ENCODE results near the gene C1QB.
"Not testable (repeated sequence)": the region's sequence is repeated elsewhere in the genome, so short reads cannot be mapped to it uniquely, and the experiment has no call there.

Gene C1QB

DNA sequence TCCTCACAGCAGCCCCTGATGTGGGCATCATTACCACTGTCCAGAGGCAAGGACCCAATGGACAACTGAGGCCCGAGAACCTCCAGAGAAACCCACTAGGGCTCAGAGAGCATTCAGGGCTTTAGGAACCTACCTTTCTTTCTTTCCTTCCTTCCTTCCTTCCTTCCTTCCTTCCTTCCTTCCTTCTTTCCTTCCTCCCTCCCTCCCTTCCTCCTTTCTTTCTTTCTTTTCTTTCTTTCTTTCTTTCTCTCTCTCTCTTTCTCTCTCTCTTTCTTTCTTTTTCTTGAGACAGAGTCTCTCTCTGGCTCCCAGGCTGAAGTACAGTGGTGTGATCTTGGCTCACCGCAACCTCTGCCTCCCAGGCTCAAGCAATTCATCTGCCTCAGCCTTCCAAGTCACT is 15.8 kb downstream of the C1QB start:
- not testable (repeated sequence) for DNase-seq

GRCh38 chr1:22670352-22670975 is 17.4 kb downstream of the C1QB start:
- DNase-seq: no peak

- DNase-seq: no peak
These were observed 19.0 kb downstream of the C1QB start for GRCh38 chr1:22671999-22672398.

- DNase-seq: no peak
These were observed 20.7 kb downstream of the C1QB start for GRCh38 chr1:22673486-22674409.

DNA sequence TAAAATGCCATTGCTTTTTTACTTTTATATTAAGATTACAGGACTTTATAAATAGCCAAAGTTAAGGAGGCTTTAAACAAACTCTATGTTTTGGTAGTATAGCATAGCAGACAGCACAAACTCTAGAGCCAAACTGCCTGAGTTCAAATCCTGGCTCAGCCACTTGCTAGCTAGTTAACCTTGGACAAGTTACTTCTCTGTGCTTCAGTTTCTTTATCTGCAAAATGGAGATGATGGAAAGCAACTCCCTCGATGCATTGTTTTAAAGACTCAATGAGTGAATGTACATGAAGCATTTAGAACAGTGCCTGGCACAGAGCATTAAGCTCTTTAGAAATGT is 21.3 kb downstream of the C1QB start:
- DNase-seq: no peak

- not testable (repeated sequence) for DNase-seq
These were observed 23.1 kb downstream of the C1QB start for GRCh38 chr1:22676151-22676550.

GRCh38 chr1:22676916-22677583 is 24.0 kb downstream of the C1QB start:
- DNase-seq: no peak

DNA sequence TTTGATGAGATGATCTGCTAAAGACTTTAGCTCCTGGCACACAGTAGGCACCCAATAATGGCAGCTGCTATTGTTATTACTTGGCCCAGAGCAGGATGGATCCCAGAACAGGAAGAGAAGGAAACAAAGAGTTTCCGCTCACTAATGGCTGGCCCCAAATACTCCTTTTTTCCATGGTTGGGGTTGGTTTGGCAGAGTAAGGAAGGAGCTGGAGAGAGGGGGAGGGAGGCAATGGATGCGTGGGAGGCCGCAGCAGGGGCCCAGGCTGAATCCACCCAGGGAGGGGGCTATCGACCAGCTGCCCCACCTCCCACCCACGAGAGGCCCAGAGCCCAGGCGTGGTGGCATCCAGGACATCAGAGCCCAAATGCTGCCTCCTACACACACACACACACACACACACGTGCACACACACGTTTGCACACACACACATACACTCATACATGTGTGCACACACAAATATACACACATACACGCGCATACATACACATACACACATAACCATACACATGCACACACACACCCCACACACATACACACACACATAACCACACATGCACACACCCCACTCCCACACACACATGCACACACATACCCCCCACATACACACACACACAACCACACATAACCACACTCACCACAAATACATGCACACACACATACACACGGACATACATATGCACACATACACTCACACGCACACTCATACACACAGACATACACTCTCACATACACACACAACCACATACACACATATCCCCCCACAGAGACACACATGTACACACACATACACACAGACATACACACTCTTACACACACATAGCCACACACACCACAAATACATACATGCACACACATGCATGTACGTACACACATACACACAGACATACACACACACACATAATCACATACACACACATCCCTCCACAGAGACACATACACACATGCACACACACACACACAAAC is 25.2 kb downstream of the C1QB start:
- DNase-seq: no peak

DNA sequence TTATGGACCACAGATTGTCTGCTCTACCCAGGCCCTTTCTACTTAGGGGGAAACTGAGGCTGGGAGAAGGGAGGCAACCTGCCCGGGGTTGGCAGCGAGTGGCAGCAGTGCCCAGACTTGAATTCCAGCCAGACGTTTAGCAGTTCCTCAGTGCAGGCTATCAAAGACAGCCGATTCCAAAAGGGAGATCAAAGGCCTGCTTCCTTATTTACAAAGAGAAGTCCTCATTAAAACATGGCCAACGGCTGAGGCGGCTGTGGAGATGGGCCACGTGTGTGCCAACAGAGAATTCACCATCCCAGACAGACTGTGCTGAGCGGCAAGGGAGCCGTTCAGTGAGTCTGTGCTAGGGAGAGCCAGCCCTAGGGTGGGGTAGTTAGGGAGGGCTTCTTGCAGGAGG is 27.7 kb downstream of the C1QB start:
- DNase-seq: no peak

DNA sequence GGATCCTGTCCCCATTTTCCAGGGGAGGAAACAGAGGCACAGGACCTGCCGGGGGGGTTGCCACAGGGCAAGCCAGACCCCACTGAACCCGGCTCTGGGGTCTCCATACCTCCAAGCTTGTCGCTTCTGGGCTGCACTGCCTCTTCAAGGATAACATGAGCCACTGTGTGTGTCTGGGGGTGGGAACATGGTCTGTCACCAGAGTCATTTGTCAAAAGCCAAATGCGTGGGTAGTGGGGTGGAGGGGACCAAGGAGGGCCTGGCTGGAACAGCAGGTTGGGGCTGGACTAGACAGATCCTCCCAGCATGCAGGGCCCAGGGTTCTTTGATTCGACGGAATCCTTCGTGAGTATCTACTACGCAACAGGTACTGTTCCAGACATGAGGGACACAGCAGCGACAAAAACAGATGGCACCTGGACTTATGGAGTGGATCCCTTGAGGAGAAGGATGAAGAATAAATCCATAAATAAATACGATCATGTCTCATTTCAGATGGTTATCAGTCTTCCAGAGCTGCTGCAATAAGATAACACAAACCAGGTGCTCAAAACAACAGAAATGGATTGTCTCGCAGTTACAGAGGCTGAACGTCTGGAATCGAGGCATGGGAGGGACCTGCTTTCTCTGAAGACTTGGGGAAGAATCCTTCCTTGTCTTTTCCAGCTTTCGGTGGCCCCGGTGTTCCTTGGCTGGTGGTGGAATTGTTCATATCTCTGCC is 28.7 kb downstream of the C1QB start:
- no peak for DNase-seq

- no peak for DNase-seq
These were observed 30.5 kb downstream of the C1QB start for GRCh38 chr1:22683547-22683946.

DNA sequence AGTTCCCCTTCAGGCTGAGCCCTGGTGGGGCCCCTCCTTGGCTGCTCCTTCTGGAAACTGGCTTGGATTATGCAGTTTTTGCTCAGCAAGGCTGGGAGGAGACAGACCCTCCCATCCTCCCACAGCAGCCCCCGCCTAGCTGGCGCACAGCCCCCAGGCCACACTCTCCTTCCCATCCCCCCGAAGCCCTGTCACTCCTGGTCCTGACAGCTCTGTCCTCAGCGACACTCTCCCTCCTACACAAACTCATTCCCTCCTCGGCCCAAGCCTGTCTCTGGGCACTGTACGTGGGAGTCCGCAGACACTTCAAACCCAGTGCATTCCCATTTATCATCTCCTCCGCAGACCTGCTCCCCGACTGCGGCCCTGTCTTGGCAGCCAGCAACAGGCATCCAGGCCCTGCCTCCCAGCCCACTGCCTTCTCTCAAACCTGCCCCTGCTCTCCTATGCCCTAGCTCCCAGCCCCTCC is 32.6 kb downstream of the C1QB start:
- no peak for DNase-seq

DNA sequence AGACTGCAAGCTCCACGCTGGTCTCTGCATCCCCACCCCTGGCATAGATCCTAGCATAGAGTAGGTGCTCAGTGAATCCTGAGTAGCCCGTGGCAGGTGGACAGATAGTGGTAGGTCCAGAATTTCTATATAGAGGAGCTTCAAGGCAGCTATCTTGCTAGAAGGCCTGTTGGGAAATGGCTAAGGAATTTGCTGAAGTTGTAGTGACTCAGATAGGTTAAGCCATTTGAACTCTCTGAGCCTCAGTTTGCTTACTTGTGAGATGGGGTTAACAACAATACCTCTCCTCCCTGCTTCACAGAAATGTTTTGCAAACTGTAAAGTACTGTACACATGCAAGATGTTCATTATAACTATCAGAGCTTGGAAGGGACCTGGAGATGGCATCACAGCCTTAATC is 34.2 kb downstream of the C1QB start:
- DNase-seq: no peak

- DNase-seq: no peak
These were observed 35.4 kb downstream of the C1QB start for GRCh38 chr1:22688466-22688865.

DNA sequence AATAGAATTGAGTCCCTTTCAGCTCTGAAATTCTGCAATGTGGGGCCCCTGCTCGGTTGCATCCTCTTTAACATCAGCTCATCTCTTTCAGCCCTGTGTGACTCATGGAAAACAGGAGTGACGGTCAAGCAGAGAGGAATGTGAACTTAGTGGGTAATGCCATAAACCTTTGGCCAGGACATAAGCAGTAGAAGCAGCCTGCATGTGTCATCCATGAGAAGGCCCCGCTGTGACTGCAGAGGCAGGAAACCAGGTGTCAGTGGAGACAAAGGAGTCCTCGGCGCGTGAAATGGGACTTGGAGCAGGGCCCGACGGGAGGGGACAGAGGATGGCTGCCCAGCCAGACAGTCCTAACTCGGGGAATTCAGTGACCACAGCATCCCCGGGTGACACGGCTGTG is 36.5 kb downstream of the C1QB start:
- no peak for DNase-seq

- no peak for DNase-seq
These were observed 38.2 kb downstream of the C1QB start for GRCh38 chr1:22691031-22691753.

- DNase-seq: no peak
These were observed 41.1 kb downstream of the C1QB start for GRCh38 chr1:22694172-22694571.

- no peak for DNase-seq
These were observed 43.6 kb downstream of the C1QB start for GRCh38 chr1:22696610-22697009.

- DNase-seq: no peak
These were observed 44.9 kb downstream of the C1QB start for GRCh38 chr1:22697980-22698379.

DNA sequence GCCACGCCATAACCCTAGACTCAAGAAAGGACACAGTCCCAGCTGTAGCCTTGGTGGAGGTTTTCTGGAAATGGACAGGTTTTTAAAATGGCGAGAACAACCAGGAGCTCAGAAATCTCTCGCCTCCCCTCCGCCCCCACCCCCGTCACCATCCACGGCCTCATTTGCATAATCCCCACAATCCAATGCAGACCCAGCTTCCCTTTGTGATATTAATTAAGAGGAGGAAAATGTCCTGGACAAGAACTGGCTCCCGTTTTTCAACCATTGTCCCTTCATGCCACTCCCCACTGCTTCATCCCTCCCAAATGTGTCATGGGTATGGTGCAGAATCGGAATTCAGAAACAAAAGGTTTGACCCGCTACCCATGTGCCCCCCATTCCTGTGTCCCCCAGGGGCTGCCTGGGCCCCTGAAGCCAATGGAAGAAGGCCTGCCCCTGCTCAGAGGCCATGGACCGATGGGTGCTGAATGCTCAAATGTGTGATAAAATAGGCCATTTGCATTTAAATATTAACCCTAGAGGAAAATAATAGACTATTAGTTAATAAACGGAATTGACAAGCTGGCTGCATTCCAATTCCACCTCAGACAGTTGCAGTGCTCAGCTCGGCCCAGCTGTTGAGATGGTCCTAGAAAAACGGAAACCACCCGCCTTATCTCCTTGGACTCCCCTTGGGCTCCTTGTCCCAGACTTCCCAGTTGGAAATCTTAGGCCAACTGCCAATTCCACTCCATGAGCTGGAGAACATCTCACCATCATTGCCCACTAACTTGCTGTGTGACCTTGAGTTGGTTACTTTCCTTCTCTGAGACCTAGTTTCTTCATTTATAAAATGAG is 46.9 kb downstream of the C1QB start:
- DNase-seq: no peak

All from activated effector memory CD4-positive, alpha-beta T cell treated with Interleukin-2 at 50 U/mL for 16 hours (primary cell).